Smooth muscle cell (in vitro differentiated cells): Measurements from ENCODE around the gene BLOC1S2. TPM values are rescaled to one million over a fixed set of nuclear protein-coding genes. Genes with fewer than 3 reads are reported as not detected.
"Not testable (repeated sequence)": the region's sequence is repeated elsewhere in the genome, so short reads cannot be mapped to it uniquely, and the experiment has no call there.

Source experiments
- DNase-seq: peaks from one replicate; lab custom pipeline; 2025; ENCODE audit not compliant: unreplicated experiment; lab: John Stamatoyannopoulos, UW
- H2AFZ ChIP-seq: fragments of 200-600 bp; sonication (generic); 2 replicates; pipeline ENCODE4 v1.6.0; 2016; ENCODE audit warnings: antibody characterized with exemption, low read depth, mild to moderate bottlenecking
- H3F3A ChIP-seq: fragments of 200-600 bp; sonication (generic); 2 replicates; pipeline ENCODE4 v1.6.0; 2017; ENCODE audit warnings: antibody characterized with exemption, low read depth
- H3K27ac ChIP-seq: fragments of 200-600 bp; sonication (generic); 2 replicates; pipeline ENCODE4 v1.5.1; 2016; ENCODE audit warnings: low read depth, mild to moderate bottlenecking
- H3K27me3 ChIP-seq: fragments of 200-600 bp; sonication (generic); 2 replicates; pipeline ENCODE4 v1.6.1; 2016; ENCODE audit warnings: low read depth, mild to moderate bottlenecking
- H3K36me3 ChIP-seq: fragments of 200-600 bp; sonication (generic); 2 replicates; pipeline ENCODE4 v1.5.1; 2016; ENCODE audit warnings: low read depth
- H3K4me1 ChIP-seq: fragments of 200-600 bp; sonication (generic); 2 replicates; pipeline ENCODE4 v1.5.1; 2016; ENCODE audit warnings: low read depth
- H3K4me2 ChIP-seq: fragments of 200-600 bp; sonication (generic); 2 replicates; pipeline ENCODE4 v1.6.0; 2016; ENCODE audit warnings: mild to moderate bottlenecking
- H3K4me3 ChIP-seq: fragments of 200-600 bp; sonication (generic); 2 replicates; pipeline ENCODE4 v1.5.1; 2016; ENCODE audit warnings: mild to moderate bottlenecking
- H3K79me2 ChIP-seq: fragments of 200-600 bp; sonication (generic); 2 replicates; pipeline ENCODE4 v1.6.0; 2016; ENCODE audit warnings: low read depth, mild to moderate bottlenecking
- H3K9ac ChIP-seq: fragments of 200-600 bp; sonication (generic); 2 replicates; pipeline ENCODE4 v1.6.0; 2016; ENCODE audit warnings: low read depth
- H3K9me3 ChIP-seq: fragments of 200-600 bp; sonication (generic); replicated peaks from 2 replicates; pipeline ENCODE4 v1.5.1; 2016; ENCODE audit warnings: low read depth
- H4K20me1 ChIP-seq: fragments of 200-600 bp; sonication (generic); 2 replicates; pipeline ENCODE4 v1.6.0; 2016; ENCODE audit warnings: low read depth
- WGBS: methylation state at CpG from one replicate; pipeline ENCODE4 v1.1.7; 2016; ENCODE audit warnings: low lambda C conversion rate; 5-methylcytosine and 5-hydroxymethylcytosine counted together
- polyA plus RNA-seq: library from polyadenylated mRNA; unstranded; fragments of >200 nt; fragmentation: Nextera tagmentation; extraction: Ambion mirVana; gene quantifications from 2 replicates; pipeline ENCODE4 v1.2.1, GENCODE V29; 2016
- total RNA-seq: library from RNA; depleted of rRNA; stranded (reverse); fragments of >200 nt; gene quantifications from 2 replicates; pipeline ENCODE4 v1.2.3, GENCODE V29; 2014
- TF ChIP-seq, protein P1 (sequence below): fragments of 200-600 bp; sonication (generic); IDR thresholded peaks from 2 replicates; pipeline ENCODE4 v1.5.1; 2017; ENCODE audit warnings: borderline replicate concordance, mild to moderate bottlenecking, antibody characterized with exemption; ENCODE audit not compliant: insufficient read depth, poor library complexity, severe bottlenecking

The BLOC1S2 gene
- total and polyA plus RNA-seq, 2 experiments from 2014 or later = 62.0 to 67.2 TPM

DNA sequence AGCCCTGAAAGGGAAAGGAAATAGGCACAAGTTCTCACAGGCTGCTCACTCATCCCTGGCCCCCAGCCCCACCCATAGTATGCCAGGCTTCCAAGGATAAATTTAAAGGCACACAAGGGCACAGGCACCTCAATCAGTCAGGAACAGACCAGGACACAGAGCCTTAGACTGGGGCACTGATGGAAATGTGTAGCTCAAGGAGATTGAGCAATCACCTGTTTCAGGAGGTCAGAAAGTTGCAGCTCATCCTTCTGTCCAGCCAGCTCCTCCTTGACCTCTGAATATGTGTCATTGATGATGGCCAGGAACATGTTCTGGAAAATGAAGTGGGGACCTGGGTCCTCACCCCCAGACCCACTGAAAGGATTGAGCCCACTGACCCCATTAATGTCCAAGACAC lies 6.6 kb upstream of the BLOC1S2 start:
- no peak overlapping the region for H3K27ac ChIP-seq
- no peak overlapping the region for H3K9ac ChIP-seq
- H3K27me3 ChIP-seq = peaks cover 43% of the 10 kb centered on the region
- H3K4me3 ChIP-seq = no peak overlapping the region
- no peak overlapping the region for H2AFZ ChIP-seq
- no peaks in the 10 kb centered on the region for H3K4me1 ChIP-seq
- DNase-seq = no peak
- TF ChIP-seq, protein P1, sequence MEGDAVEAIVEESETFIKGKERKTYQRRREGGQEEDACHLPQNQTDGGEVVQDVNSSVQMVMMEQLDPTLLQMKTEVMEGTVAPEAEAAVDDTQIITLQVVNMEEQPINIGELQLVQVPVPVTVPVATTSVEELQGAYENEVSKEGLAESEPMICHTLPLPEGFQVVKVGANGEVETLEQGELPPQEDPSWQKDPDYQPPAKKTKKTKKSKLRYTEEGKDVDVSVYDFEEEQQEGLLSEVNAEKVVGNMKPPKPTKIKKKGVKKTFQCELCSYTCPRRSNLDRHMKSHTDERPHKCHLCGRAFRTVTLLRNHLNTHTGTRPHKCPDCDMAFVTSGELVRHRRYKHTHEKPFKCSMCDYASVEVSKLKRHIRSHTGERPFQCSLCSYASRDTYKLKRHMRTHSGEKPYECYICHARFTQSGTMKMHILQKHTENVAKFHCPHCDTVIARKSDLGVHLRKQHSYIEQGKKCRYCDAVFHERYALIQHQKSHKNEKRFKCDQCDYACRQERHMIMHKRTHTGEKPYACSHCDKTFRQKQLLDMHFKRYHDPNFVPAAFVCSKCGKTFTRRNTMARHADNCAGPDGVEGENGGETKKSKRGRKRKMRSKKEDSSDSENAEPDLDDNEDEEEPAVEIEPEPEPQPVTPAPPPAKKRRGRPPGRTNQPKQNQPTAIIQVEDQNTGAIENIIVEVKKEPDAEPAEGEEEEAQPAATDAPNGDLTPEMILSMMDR = no peak
- no peaks in the 10 kb centered on the region for H3K79me2 ChIP-seq
- no peaks in the 10 kb centered on the region for H3K36me3 ChIP-seq
- no peak overlapping the region for H3K4me2 ChIP-seq
- H3F3A ChIP-seq = no peaks in the 10 kb centered on the region
- no peaks in the 10 kb centered on the region for H3K9me3 ChIP-seq
- no peaks in the 10 kb centered on the region for H4K20me1 ChIP-seq

DNA sequence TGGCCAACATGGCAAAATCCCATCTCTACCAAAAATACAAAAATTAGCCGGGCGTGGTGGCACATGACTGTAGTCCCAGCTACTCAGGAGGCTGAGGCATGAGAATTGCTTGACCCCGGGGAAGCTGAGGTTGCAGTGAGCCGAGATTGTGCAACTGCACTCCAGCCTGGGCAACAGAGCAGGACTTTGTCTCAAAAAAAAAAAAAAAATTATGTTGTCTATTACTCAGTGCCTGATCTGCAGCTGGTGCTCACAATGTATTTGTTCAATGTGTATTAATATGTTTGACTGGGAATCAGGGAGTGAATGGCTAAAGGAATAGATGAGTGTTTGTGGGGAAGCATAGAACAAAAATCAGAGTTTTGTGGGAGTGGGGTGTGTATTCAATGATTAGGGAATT lies 5.8 kb upstream of the BLOC1S2 start:
- H3K9me3 ChIP-seq, H2AFZ ChIP-seq, H3K79me2 ChIP-seq, H3K9ac ChIP-seq, H3K4me3 ChIP-seq, H3K4me2 ChIP-seq, DNase-seq, H3K36me3 ChIP-seq, H3F3A ChIP-seq, H3K4me1 ChIP-seq, H4K20me1 ChIP-seq, H3K27ac ChIP-seq: not testable (repeated sequence)
- H3K27me3 ChIP-seq = peaks cover 43% of the 10 kb centered on the region
- 84% methylated on average over 4 of the region's 4 CpGs for WGBS

DNA sequence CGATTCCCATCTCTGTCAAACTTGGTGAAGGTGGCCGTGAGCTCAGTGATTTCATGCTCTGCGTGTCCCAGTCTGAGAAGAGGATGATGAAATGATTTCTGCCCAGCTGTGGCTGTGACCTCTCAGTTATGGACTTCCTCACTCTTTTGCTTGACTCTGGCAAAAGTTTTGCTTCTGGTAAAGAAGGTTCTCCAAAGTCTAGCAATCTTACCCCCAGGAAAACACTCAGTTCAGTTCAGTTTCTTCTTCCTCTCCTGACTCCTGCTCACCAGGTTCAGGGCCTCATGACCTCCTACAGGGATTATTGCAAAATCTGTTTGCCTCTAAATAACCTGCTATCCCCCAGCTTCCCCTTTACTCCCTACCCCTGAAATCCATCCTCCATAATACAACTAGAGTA lies 4.9 kb upstream of the BLOC1S2 start:
- DNase-seq = no peak
- WGBS = 88% methylated on average over 3 of the region's 3 CpGs
- Histone ChIP-seq H3K4me2 (no peak overlapping the region), H3K36me3 (no peaks in the 10 kb centered on the region), H3K9me3 (no peaks in the 10 kb centered on the region), H3F3A (peaks cover 1% of the 10 kb centered on the region), H3K4me1 (peaks cover 4% of the 10 kb centered on the region), H3K9ac (no peak overlapping the region), H3K79me2 (no peaks in the 10 kb centered on the region), H4K20me1 (no peaks in the 10 kb centered on the region), H3K27ac (no peak overlapping the region), H2AFZ (no peak overlapping the region), H3K27me3 (peaks cover 39% of the 10 kb centered on the region), H3K4me3 (no peak overlapping the region)
- TF ChIP-seq, protein P1 = no peak

DNA sequence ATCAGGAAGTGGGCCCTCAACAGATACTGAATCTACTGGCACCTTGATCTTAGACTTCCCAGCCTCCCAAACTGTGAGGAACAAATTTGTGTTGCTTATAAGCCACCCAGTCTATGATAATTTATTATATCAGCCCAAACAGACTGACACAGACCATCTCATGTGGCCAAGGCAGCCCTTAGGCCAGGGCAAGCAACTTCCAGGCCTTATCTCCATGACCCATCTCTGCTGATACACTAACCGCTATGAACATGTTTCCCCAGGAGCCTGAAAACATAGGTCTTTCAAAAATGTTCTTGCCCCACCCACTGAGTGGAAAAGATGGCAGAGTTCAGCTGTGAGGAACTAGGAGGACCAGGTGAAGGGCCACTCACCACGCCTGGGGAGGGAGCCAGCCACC lies 3.2 kb upstream of the BLOC1S2 start:
- Histone ChIP-seq H2AFZ (no peak overlapping the region), H3K9me3 (no peaks in the 10 kb centered on the region), H3K4me3 (no peak overlapping the region), H3K36me3 (no peaks in the 10 kb centered on the region), H3K4me2 (no peak overlapping the region), H3F3A (peaks cover 11% of the 10 kb centered on the region), H3K79me2 (peaks cover 7% of the 10 kb centered on the region), H3K9ac (no peak overlapping the region), H3K27ac (no peak overlapping the region), H3K4me1 (peaks cover 9% of the 10 kb centered on the region), H4K20me1 (no peaks in the 10 kb centered on the region), H3K27me3 (peaks cover 31% of the 10 kb centered on the region)
- TF ChIP-seq, protein P1 = no peak
- DNase-seq = no peak
- WGBS = 80% methylated on average over 2 of the region's 2 CpGs
